Measurements from ENCODE around the gene AQP2.

GRCh38 chr12:49909826-49910225, 40.7 kb upstream of the AQP2 start:
- TF ChIP-seq CTCF (IDR thresholded peaks at IDR 0.05; ENCODE audit: poor library complexity) = no peak
- TF ChIP-seq EZH2phosphoT487 (IDR thresholded peaks at IDR 0.05; ENCODE audit: low read depth, severe bottlenecking, unreplicated experiment) = no peak

Data from hepatocyte (in vitro differentiated cells).